Eye (tissue), 1 donor: ENCODE results near the gene GREB1.

ENCODE experiments used
- DNase-seq: peaks from one replicate; pipeline ENCODE4 v3.0.0-alpha.2; 2015

The GREB1 gene, protein sequence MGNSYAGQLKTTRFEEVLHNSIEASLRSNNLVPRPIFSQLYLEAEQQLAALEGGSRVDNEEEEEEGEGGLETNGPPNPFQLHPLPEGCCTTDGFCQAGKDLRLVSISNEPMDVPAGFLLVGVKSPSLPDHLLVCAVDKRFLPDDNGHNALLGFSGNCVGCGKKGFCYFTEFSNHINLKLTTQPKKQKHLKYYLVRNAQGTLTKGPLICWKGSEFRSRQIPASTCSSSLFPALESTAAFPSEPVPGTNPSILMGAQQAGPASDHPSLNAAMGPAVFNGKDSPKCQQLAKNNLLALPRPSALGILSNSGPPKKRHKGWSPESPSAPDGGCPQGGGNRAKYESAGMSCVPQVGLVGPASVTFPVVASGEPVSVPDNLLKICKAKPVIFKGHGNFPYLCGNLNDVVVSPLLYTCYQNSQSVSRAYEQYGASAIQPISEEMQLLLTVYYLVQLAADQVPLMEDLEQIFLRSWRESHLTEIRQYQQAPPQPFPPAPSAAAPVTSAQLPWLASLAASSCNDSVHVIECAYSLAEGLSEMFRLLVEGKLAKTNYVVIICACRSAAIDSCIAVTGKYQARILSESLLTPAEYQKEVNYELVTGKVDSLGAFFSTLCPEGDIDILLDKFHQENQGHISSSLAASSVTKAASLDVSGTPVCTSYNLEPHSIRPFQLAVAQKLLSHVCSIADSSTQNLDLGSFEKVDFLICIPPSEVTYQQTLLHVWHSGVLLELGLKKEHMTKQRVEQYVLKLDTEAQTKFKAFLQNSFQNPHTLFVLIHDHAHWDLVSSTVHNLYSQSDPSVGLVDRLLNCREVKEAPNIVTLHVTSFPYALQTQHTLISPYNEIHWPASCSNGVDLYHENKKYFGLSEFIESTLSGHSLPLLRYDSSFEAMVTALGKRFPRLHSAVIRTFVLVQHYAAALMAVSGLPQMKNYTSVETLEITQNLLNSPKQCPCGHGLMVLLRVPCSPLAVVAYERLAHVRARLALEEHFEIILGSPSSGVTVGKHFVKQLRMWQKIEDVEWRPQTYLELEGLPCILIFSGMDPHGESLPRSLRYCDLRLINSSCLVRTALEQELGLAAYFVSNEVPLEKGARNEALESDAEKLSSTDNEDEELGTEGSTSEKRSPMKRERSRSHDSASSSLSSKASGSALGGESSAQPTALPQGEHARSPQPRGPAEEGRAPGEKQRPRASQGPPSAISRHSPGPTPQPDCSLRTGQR (N-terminal part only)

DNA sequence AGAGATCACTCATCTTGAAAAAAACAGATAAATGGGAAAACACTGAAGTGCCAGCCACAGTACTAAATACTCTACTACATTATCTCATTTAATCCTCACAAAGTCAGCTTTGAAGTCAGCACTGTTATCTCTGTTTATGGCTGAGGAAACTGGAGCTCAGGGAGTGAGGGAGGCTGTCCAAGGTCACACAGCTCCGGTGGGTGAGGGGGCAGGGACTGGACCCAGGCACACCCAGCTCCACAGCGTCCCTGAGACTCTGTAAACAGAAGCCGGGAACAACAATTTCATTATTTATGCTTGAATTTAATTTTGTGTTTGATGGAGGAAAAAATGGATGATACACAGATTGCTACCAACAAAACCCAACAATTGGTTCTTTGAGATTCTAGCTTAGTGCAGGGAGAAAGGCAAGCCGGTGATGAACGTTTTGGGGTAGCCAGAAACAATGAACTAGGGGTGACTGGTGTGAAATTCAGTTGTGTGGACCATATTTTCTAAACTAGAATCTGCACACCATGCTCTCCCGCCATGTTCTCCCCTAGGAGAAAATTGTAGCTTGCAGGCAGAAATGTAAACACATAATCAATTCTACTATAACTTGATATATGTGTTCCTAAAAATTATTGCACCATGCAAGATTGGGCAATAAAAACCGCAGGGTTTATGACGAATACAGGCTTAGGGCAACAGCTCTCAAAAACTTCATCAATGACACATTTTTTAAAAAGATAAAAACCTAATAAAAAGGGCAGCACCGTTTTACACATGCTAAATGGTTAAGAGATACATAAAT lies at the start of gene GREB1:
TSS of gene GREB1 (plus strand) at position 768 of the 793 bp plus-strand sequence. CDS start 22,570 bp downstream, outside the sequence.
- no peak for DNase-seq

DNA sequence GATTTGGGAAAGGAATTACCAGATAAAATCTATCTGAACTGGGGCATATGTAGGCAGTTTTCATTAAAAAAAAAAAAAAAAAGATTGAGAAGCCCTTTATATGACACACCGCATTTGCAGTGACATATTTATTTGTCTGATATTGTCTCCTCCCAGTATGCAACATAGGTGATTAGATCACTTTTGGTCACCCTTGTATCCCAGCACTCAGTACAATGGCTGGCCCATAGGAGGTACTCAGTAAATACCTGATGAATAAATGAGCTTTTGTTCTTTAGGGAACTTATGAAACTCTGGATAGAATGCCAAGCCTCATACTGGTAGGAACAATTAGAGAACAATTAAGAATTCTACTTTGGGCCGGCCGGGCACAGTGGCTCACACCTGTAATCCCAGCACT lies 45.0 kb upstream of the GREB1 start:
- no peak for DNase-seq

DNA sequence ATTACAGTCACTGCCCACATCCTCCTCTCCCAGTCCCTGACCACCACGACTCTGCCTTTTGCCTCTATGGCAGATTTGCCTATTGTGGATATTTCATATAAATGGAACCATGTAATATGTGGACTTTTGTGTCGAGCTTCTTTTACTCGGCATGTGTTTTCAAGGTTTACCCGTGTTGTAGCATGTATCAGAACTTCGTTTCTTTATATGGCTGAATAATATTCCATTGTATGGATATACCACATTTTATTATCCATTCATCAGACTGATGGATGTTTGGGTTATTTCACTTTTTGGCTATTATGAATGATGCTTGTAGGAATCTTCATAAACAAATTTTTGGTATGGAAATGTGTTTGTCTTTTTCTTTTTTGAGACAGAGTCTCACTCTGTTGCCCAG lies 43.7 kb upstream of the GREB1 start:
- no peak for DNase-seq

DNA sequence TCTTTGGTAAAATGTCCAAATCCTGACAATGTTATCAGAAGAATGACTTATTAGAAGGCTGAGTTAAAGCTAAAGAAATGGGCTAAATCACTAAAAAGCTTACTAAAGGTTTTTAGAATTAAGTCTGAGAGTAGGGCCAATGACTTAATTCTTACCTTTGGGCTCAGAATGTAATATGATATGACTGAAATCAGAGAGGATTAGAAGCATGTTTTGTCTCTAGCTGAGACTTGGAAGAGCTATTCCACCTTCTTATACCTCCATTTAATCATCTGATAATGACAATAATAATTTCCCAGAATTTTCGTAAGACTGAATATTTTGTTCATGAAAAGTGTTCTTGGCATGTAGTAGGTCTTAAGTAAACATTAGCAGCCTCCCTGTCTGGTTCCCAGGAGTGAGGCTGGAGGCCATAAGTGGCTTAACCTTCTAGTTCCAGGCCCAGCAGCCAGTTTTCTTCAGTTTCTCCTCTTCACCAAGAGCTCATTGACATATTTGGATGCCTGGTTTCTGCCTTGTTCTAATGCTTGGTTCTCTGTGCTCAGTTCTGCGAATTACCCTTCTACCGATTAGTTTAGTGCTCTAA lies 42.4 kb upstream of the GREB1 start:
- no peak for DNase-seq

DNA sequence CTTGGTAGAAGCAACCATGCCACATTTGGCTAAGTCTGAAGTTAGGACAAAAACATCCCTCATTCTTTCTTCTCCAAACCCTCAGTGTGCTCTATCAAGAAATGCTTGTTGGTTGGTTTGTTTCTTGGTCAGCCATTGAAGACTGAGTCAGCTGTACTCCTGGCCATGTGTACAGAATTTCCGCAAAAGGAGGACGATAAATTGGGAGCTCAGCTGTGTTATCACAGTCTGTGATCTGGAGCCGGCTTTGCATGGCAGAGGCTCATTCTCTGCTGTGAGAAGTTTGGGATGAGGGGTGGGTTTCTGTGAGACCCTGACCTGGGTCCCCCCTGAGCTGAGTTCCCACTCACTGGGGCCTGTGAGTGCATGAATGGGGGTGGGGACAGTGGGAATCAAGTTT lies 41.6 kb upstream of the GREB1 start:
- no peak for DNase-seq

DNA sequence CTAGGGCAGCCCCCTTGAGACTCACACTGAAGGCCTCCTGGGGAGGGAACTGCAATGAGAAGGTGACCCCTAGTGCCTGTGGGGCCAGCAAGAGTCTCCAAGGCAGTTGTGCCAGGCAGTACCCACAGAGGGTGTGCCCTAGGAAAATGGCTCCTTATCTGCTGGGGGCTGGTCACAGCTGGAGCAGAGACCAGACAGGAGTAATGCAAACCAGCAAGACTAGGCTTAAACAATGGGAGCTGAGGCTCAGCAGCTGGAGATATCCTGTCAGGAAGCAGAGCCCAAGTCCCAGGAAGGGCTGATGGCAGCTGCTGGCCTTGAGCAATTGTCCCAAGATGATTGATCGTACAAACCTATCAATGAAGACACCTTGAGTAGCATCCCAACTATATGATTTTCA lies 41.1 kb upstream of the GREB1 start:
- no peak for DNase-seq

DNA sequence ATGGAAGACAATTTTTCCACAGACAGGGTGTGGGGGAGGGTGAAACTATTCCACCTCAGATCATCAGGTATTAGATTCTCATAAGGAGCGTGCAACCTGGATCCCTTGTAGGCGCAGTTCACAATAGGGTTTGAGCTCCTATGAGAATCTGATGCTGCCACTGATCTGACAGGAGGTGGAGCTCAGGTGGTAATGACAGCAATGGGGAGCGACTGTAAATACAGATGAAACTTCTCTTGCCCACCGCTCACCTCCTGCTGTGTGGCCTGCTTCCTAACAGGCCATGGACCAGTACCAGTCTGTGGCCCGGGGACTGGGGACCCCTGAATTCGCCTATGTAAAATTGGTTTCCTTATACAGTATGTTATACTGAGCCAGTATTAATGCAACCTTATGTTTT lies 40.6 kb upstream of the GREB1 start:
- DNase-seq, result no peak

DNA sequence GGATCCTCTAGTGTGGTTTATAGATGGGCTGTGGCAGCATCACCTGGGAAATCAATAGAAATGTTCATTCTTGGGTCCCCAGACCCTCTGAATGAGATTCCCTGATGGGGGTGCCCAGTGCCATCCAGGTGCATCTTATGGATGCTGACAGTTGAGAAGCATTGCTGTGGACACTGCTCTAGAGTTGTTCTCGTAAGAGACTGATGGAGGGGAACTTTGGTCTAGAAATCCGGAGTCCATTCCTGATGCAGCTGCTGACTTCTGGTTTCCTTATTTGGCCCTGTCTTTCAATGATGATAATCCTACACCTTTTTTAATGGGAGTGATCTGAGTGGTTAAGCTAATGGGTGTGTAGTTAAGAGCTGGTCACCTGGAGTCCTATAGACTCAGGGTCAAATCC lies 39.5 kb upstream of the GREB1 start:
- no peak for DNase-seq

DNA sequence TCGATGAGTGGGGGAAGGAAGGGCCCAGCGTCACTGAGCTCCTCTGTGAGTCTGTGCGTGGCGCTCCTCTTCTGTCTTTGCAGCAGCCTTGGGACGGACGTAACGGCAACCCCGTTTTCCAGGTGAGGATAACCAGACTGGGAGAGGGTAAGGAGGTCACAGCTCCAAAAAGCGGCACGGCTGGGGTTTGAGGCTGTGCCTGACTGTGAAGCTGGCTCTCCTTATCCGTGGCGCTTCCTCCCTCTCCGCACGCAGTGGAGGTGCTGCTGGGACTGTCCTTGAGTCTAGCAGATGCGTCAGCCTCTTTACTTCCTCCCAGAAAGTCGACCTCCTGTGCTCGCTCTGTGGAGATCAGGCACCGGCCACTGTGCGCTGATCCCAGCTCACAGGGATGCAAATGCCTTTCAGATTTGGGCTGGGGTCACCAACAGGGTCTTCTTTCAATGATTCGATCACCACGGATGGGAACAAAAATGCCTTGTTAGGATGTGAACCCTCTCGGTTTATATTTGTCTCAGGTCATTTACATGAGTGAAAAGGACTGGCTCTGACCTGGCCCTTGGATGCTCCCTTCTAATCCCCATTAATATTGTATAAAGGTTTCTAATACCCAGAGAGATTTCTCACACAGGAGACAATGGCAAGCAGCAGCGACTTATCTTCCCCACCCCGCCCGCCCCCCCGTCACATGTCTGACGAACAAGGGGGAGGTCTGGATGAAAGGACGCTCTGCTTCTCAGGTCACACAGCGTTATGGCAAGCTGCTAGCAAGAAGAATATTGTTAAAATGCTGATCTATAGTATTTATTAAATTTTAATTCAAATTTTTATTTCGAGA lies 37.8 kb upstream of the GREB1 start:
- peak; percentile 80 for DNase-seq

DNA sequence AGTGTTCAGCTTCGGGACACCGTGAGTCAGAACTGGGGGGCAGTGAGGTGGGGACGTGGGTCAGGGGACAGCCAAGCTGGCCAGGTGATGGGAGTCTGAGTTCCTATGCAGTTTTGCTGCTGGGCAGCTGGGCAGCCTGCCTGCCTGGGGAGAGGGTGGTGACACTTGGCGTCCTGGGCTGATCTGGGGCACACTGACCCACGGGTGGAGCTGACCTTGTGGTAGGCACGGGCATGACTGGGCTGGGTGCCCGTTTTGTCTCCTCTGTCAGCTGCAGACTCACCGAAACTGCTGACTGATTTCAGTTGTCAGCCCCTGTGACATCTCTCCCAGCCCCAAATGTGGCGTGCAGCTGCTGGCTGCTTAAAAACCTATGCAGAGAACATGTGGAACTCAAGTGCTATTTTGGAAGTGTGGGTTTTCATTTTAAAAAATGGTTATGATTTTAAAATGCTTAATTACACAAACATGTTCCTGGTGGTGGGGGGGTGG lies 35.3 kb upstream of the GREB1 start:
- peak; percentile 78 for DNase-seq

DNA sequence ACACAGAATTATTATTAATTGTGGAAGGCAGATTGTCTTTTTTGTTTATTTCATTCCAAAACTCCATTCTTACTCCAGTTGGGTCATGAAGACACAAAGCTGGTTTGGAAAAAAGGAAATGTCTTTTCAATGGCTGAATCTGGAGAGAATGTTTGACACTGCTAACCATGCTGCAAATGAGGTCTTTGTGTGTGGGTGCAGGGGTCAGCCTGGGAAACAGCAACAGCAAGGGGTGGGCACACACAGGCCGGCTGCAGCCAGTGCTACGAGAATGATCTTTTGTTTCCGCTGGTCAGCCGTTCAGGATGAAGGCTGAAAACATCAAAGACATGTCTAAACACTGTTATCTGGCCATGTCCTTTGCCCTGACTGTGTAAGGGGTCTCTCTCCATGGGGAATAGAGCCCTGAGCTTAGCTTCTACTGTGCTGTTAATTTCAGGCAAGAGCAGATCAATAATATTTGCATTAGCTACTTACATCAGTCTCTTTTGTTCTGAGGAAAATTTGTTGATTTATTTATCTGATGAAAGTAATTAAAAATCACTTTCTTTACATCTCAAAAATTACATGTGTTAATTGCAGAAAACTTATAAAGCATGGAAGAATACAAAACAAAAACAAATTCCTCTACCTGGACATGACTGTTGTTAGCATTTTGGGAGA lies 34.6 kb upstream of the GREB1 start:
- DNase-seq, result peak; percentile 83

DNA sequence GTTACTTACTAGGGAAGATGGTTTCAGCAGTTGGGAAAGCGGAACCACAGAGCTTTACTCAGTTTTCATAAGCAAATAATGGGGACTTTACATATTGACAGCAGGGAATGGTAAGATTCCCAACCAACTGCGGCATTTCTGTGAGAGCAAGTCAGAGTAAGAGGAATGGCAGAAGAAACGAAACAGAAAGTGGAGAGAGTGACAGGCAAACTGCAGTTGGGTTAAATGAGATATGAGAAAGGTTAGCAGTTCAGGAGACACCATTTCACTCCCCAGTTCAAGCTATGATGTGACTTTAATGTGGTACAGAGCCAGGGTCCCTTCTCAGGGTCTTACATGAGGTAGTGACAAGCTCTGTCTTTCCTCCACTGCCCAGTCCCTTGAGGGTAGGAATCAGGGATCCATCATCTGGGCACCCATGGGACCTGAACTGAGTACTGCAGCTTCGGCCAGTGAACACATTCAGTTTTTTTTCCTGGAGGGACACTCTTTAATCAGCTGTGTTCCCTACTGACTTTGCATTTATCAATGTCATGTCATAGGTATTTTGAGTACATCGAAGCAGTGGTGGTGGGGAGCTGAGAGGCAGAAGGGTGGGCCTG lies 33.0 kb upstream of the GREB1 start:
- DNase-seq, result peak; percentile 34

DNA sequence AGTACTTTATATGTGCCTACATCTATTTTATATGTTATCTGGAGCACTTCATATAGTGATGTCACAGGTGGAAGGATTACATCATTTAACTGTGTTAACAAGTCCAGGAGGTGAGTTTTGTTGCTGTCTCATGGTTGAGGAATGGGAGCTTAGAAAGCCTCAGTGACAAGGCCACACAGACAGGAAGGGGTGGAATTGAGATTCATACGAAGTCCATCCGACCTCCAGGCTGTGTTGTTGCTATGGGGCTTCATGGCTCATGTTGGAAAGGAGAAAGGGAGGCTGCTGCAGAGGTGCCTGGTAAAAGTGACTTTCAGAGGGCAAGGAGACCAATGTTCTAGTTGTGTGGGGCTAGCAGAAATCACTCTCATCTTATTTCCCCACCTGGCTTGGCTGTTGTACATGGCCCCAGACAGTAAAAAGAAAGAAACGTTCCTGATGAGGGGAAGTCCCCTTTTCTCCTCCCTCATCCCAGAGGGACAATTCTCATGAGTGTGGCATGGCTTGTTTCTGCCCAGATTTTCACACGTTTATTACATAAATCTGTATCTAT lies 31.0 kb upstream of the GREB1 start:
- DNase-seq, result no peak

DNA sequence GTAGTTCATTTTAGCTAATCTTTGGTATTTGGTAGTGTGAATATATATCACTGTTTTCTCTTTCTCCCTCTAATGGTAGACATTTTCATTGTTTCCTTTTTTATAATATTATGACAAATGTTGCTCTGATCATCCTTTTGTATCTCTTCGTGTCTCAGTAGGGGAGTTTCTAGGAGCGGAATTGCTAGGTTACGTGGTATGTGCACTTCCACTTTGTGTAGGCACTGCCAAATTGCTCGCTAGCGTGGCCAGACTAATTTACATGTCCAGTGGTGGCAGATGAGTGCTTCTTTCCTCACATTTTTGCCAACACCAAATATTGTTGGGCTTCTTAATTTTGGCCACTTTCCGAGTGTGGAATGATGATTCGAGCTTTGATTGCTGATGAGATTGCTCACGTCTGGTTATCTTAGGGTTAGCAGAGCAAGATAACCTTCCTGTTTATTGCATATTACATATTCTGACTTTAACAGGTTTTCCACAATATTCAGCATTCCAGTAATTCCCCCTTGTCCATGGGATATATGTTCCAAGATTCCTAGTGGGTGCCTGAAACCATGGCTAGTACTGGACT lies 30.4 kb upstream of the GREB1 start:
- no peak for DNase-seq

DNA sequence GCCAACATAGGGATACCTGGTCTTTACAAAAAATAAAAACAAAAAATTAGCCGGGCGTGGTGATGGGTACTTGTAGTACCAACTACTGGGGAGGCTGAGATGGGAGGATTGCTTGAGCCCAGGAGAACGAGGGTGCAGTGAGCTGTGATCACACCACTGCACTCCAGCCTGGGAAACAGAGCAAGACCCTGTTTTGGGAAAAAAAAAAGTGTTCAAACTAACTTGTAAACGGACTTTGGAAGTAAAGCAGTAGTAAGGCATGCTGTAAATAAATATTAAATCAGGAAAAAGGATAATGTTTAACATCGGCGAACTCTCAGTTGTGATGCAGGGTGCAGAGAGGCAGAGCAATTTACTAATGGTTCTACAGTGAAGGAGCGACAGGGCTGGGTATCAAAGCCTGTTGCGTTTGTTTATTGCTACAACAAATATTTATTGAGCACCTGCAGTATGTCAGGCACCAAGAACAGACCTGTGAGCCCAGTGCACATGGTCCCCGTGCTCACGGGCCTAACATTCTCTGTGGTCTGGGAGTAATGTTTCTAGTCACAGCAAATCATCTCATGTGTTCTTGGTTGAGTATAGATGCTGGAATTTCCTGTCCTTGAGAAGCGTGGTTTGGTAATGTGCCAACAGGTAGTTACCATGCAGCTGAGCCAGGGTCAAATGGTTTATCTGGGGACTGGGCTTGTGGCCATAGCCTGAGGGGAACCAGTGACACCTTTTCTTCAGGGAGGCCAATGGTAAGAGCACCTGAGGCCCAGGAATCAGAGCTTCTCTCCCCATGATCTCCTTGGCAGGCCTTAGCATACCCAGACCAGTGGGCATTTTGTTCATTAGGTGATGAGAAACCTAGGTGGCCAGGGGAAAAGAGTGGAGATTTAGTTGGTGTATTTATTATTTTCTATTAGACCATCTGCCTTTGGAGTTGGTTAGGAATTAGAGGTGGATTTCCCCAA lies 27.9 kb upstream of the GREB1 start:
- DNase-seq, result no peak

DNA sequence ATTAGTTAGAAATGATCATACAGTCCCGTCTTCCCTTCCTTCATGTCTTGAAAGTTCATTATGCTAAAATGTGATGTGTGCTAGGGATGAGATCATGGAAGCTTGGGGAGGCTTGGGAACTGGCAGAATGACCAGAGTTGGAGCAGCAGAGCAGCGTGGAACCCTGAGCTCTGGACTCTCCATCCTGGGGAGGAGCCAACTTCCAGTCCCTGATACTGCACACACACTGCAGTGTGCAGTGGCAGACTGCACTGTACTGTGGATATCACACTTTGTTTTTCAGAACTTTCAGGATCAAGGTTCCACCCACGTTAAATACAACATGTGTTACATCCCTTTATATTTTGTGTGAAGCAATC lies 27.3 kb upstream of the GREB1 start:
- no peak for DNase-seq

DNA sequence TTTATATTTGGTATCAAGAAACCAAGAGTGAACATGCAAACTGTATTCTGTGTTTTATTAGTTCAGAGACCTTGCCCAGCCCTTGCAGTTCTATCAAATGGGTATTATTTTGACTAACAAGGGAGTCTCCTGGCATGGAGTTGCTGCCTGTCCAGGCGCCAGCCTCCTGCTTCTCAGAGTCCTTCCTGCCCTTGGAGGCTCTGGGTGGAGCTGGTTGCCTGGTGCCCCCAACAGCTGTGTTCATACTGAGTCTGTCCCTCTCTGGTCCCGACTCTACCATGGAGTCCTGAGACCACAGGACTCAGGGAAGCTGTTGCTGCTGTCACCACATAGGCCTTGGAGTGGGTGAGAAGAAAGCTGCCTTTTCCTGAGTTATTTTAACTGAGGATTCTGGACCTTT lies 26.3 kb upstream of the GREB1 start:
- no peak for DNase-seq

DNA sequence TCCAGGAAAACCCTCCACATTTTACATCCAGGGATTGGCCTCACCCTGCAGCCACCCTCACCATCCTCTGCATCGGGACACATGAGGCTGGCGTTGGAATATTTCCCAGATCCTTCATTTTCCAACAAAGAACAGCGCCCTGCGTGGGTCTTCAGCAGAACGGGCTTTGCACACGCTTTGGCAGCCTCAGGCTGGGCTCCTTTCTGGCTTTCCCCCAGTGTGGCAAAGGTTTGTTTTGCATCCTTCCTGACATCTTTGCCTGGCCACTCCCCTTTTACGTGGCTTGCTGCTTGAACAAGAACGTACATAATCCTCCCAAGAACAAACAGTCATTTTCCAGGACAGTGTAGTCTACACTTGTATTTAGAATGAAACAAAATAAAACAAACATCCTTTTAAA lies 25.6 kb upstream of the GREB1 start:
- DNase-seq, result no peak
